IMR-90 (cell line): ENCODE data around the gene KATNB1. TPM values are rescaled to one million over a fixed set of nuclear protein-coding genes. Genes with fewer than 3 reads are reported as not detected.

Experiments used
- ATAC-seq: fragments of 200-7000 bp; cut with Tn5 transposase; 2 replicates; pipeline ENCODE4 v1.9.1; 2020; ENCODE audit warnings: low read depth, mild to moderate bottlenecking, moderate library complexity
- BruUV-seq: library from RNA; stranded (reverse); fragments of 400-500 nt; replicated peaks from 2 replicates; lab custom pipeline; 2021; lab: Mats Ljungman, UMichigan
- CTCF ChIA-PET: fragments of 300-600 bp; formaldehyde crosslinking; extraction: SDS; loops from one replicate; lab custom pipeline; 2021; ENCODE audit warnings: antibody characterized with exemption; lab: Yijun Ruan, JAX
- POLR2A ChIA-PET: fragments of 300-600 bp; sonication (Branson Sonifier 250); formaldehyde crosslinking; loops from one replicate; lab custom pipeline; 2022; ENCODE audit warnings: antibody characterized with exemption; ENCODE audit not compliant: unreplicated experiment; lab: Charles Lee
- DNase-seq: peaks from one replicate; pipeline ENCODE4 v3.0.0; 2013
- H2AFZ ChIP-seq: replicated peaks from 2 replicates; pipeline ENCODE3; 2013; ENCODE audit warnings: low read length, mild to moderate bottlenecking; ENCODE audit not compliant: poor library complexity
- H2AK5ac ChIP-seq: 2 replicates; pipeline ENCODE4 v1.6.1; 2013; ENCODE audit warnings: low read depth, low read length, inconsistent platforms
- H2AK9ac ChIP-seq: replicated peaks from 2 replicates; pipeline ENCODE3; 2013; ENCODE audit warnings: mild to moderate bottlenecking, low read depth, low read length, moderate library complexity; ENCODE audit not compliant: poor library complexity
- H2BK120ac ChIP-seq: 2 replicates; pipeline ENCODE4 v1.6.1; 2013; ENCODE audit warnings: low read depth, low read length, inconsistent platforms
- H2BK15ac ChIP-seq: 3 replicates; pipeline ENCODE4 v1.6.1; 2013; ENCODE audit warnings: low read depth, low read length, inconsistent platforms
- H2BK20ac ChIP-seq: 2 replicates; pipeline ENCODE4 v1.6.1; 2013; ENCODE audit warnings: low read depth, mild to moderate bottlenecking, inconsistent platforms, low read length, moderate library complexity
- H2BK5ac ChIP-seq: 2 replicates; pipeline ENCODE4 v1.6.1; 2013; ENCODE audit warnings: mild to moderate bottlenecking, low read depth, low read length, inconsistent platforms; ENCODE audit not compliant: poor library complexity, severe bottlenecking
- H3K14ac ChIP-seq: replicated peaks from 2 replicates; pipeline ENCODE4 v1.6.1; 2013; ENCODE audit warnings: low read depth, low read length, inconsistent platforms
- H3K18ac ChIP-seq: 2 replicates; pipeline ENCODE4 v1.6.1; 2013; ENCODE audit warnings: low read depth, low read length, control low read depth
- H3K23ac ChIP-seq: 2 replicates; pipeline ENCODE4 v1.6.1; 2013; ENCODE audit warnings: low read depth, low read length, inconsistent platforms
- H3K27ac ChIP-seq: 2 replicates; pipeline ENCODE4 v1.5.1; 2013; ENCODE audit warnings: mild to moderate bottlenecking, control low read depth, low read length; ENCODE audit not compliant: insufficient read depth
- H3K27me3 ChIP-seq: 2 replicates; pipeline ENCODE4 v1.6.1; 2013; ENCODE audit warnings: low read length; ENCODE audit not compliant: control insufficient read depth, insufficient read depth
- H3K36me3 ChIP-seq: 2 replicates; pipeline ENCODE4 v1.6.1; 2013; ENCODE audit warnings: low read length, mixed read lengths; ENCODE audit not compliant: control insufficient read depth, insufficient read depth
- H3K4ac ChIP-seq: 2 replicates; pipeline ENCODE4 v1.6.1; 2013; ENCODE audit warnings: low read depth, low read length, inconsistent platforms
- H3K4me1 ChIP-seq: 2 replicates; pipeline ENCODE4 v1.6.1; 2013; ENCODE audit warnings: low read length, mixed read lengths; ENCODE audit not compliant: control insufficient read depth, insufficient read depth
- H3K4me2 ChIP-seq: 2 replicates; pipeline ENCODE4 v1.6.1; 2013; ENCODE audit warnings: low read depth, mild to moderate bottlenecking, control low read depth, low read length, moderate library complexity
- H3K4me3 ChIP-seq: 2 replicates; pipeline ENCODE4 v1.5.1; 2013; ENCODE audit warnings: low read depth, mild to moderate bottlenecking, control low read depth, low read length, moderate library complexity; ENCODE audit not compliant: insufficient read depth
- H3K56ac ChIP-seq: 2 replicates; pipeline ENCODE4 v1.6.1; 2013; ENCODE audit warnings: low read length, inconsistent platforms; ENCODE audit not compliant: insufficient read depth; ENCODE audit errors: extremely low read depth
- H3K79me1 ChIP-seq, 2 experiments: 2 replicates each; pipeline ENCODE4 v1.6.1; 2013; ENCODE audit warnings: low read length in 2 of 2, inconsistent platforms in 1 of 2, low read depth in 1 of 2
- H3K9ac ChIP-seq: 2 replicates; pipeline ENCODE4 v1.6.1; 2013; ENCODE audit warnings: low read depth, low read length, control low read depth
- H3K9me1 ChIP-seq: 2 replicates; pipeline ENCODE4 v1.6.1; 2013; ENCODE audit warnings: low read length, inconsistent platforms; ENCODE audit not compliant: insufficient read depth
- H3K9me3 ChIP-seq: 2 replicates; pipeline ENCODE4 v1.6.1; 2013; ENCODE audit warnings: low read length; ENCODE audit not compliant: control insufficient read depth, insufficient read depth
- H4K20me1 ChIP-seq: 2 replicates; pipeline ENCODE4 v1.6.1; 2013; ENCODE audit warnings: low read length, inconsistent platforms; ENCODE audit not compliant: insufficient read depth
- H4K5ac ChIP-seq: 2 replicates; pipeline ENCODE4 v1.6.1; 2013; ENCODE audit warnings: mild to moderate bottlenecking, low read depth, low read length, control low read depth
- H4K8ac ChIP-seq, 2 experiments: 2 replicates each; pipeline ENCODE4 v1.6.1; 2013; ENCODE audit warnings: low read depth in 2 of 2, low read length in 2 of 2, control low read depth in 1 of 2, inconsistent platforms in 1 of 2
- H4K91ac ChIP-seq: 2 replicates; pipeline ENCODE4 v1.6.1; 2013; ENCODE audit warnings: low read depth, low read length, inconsistent platforms; ENCODE audit not compliant: insufficient read depth
- BHLHE40 ChIP-seq: fragments of 150-350 bp; IDR thresholded peaks from 2 replicates; pipeline ENCODE4 v1.6.1; 2016; ENCODE audit warnings: mild to moderate bottlenecking, low read depth, low read length
- CEBPB ChIP-seq: IDR thresholded peaks from 2 replicates; pipeline ENCODE4 v1.6.1; 2012; ENCODE audit warnings: low read depth, low read length, improper control_type of control experiment
- CHD1 ChIP-seq: IDR thresholded peaks from 2 replicates; pipeline ENCODE4 v1.6.1; 2012; ENCODE audit warnings: low read depth, low read length, improper control_type of control experiment
- FOS ChIP-seq: fragments of 150-350 bp; IDR thresholded peaks from 2 replicates; pipeline ENCODE4 v1.6.1; 2016; ENCODE audit warnings: low read depth, low read length
- MAZ ChIP-seq: IDR thresholded peaks from 2 replicates; pipeline ENCODE4 v1.6.1; 2012; ENCODE audit warnings: low read depth, mild to moderate bottlenecking, low read length, improper control_type of control experiment, moderate library complexity, borderline replicate concordance
- POLR2A ChIP-seq: IDR thresholded peaks from 2 replicates; pipeline ENCODE4 v1.6.1; 2012; ENCODE audit warnings: mild to moderate bottlenecking, low read depth, low read length
- RAD21 ChIP-seq: IDR thresholded peaks from 2 replicates; pipeline ENCODE4 v1.6.1; 2012; ENCODE audit warnings: low read length, improper control_type of control experiment
- RFX5 ChIP-seq: IDR thresholded peaks from 2 replicates; pipeline ENCODE4 v1.8.0; 2012; ENCODE audit warnings: low read depth, mild to moderate bottlenecking, low read length, moderate library complexity
- SMC3 ChIP-seq: fragments of 150-350 bp; IDR thresholded peaks from 2 replicates; pipeline ENCODE4 v1.6.1; 2016; ENCODE audit warnings: low read depth, mild to moderate bottlenecking, antibody characterized with exemption, low read length, moderate library complexity
- WGBS, 2 experiments: methylation state at CpG; one replicate each; pipeline versions ENCODE4 v1.1.5 to v1.1.7; 2013; ENCODE audit warnings: missing lambda C conversion rate in 2 of 2; ENCODE audit not compliant: insufficient read length in 1 of 2; ENCODE audit errors: extremely low coverage in 2 of 2; 5-methylcytosine and 5-hydroxymethylcytosine counted together
- dilution Hi-C: fragments of 300-500 bp; cut with HindIII; formaldehyde crosslinking; loops from one replicate; pipeline ENCODE4 v1.14.3; 2018; ENCODE audit warnings: low sequenced_read_pairs; ENCODE audit not compliant: unreplicated experiment
- in situ Hi-C: fragments of 300-500 bp; cut with MboI; formaldehyde crosslinking; loops from 3 replicates; pipeline ENCODE4 v1.14.3; 2019; ENCODE audit warnings: low sequenced_read_pairs, inconsistent platforms, mixed read lengths
- intact Hi-C: fragments of 100-400 bp; cut with micrococcal nuclease; formaldehyde crosslinking; loops from 2 replicates; pipeline ENCODE4 v1.10.0; 2022
- polyA plus RNA-seq, 3 experiments: library from polyadenylated mRNA; depleted of rRNA; stranded (reverse); fragments of >200 nt; gene quantifications; 2 replicates each; pipeline ENCODE4 v1.2.3, GENCODE V29; 2012; ENCODE audit warnings: low replicate concordance in 1 of 3
- total RNA-seq: library from RNA; depleted of rRNA; stranded (reverse); fragments of >200 nt; gene quantifications from 2 replicates; pipeline ENCODE4 v1.2.3, GENCODE V29; 2012
- TF ChIP-seq, protein P1 (sequence below): fragments of 150-350 bp; IDR thresholded peaks from 2 replicates; pipeline ENCODE4 v1.6.1; 2017; ENCODE audit warnings: mild to moderate bottlenecking, antibody characterized with exemption, low read length, low read depth

KATNB1 gene
- total and polyA plus RNA-seq, 2 of the 4 experiments (the other 2 are of a cell fraction), result 10.9 to 23.5 TPM

DNA sequence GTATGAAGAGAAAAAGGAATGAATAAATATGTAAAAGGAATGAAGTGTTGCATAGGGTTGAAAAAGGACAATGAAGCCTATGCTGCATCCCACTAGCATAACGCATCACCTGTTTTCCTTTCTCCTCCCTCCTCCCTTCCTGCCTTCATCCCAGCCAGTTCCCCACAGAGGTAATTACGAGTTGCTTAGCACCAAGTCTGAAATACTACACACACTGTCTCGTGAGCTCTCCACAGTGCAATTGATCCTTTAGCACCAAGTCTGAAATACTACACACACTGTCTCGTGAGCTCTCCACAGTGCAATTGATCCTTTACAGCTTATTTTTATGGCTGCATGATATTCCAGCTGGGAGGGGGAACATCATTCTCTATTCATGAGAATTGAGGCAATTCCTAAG is 42.0 kb upstream of the KATNB1 start:
- Histone ChIP-seq H2BK20ac (no peak overlapping the region), H3K14ac (no peak overlapping the region), H3K4me1 (no peaks in the 10 kb centered on the region), H4K91ac (no peak overlapping the region), H3K36me3 (no peaks in the 10 kb centered on the region), H4K5ac (no peak overlapping the region), H3K23ac (no peak overlapping the region), H3K9ac (no peak overlapping the region), H2BK5ac (no peak overlapping the region), H2BK120ac (no peak overlapping the region), H2AK9ac (no peak overlapping the region), H3K4ac (no peak overlapping the region), H4K20me1 (no peaks in the 10 kb centered on the region), H3K4me3 (no peak overlapping the region), H2AFZ (no peak overlapping the region), H3K27ac (no peak overlapping the region), H3K4me2 (no peak overlapping the region), H4K8ac (no peak overlapping the region), H2BK15ac (no peak overlapping the region), H3K27me3 (peaks cover 68% of the 10 kb centered on the region), H3K18ac (no peak overlapping the region), H2AK5ac (no peak overlapping the region), H3K9me3 (no peaks in the 10 kb centered on the region), H3K9me1 (no peaks in the 10 kb centered on the region), H3K79me1 (no peaks in the 10 kb centered on the region), H3K56ac (no peak overlapping the region)
- TF ChIP-seq RFX5 (no peak), MAZ (no peak), CHD1 (no peak), SMC3 (no peak), FOS (no peak), CEBPB (no peak), POLR2A (no peak), BHLHE40 (no peak), RAD21 (no peak)
- TF ChIP-seq, protein P1, sequence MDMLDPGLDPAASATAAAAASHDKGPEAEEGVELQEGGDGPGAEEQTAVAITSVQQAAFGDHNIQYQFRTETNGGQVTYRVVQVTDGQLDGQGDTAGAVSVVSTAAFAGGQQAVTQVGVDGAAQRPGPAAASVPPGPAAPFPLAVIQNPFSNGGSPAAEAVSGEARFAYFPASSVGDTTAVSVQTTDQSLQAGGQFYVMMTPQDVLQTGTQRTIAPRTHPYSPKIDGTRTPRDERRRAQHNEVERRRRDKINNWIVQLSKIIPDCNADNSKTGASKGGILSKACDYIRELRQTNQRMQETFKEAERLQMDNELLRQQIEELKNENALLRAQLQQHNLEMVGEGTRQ, result no peak
- in situ Hi-C loops, result no loop called here
- dilution Hi-C loops, result no loop called here
- ChIA-PET POLR2A (no interaction called here), CTCF (no interaction called here)
- no peak for DNase-seq
- 14% methylated on average over 1 of the region's 4 CpGs; no CpG with 5 or more reads in 1 of the 2 experiments for WGBS, 2 experiments
- intact Hi-C loops, result no loop called here
- no TSS peak for BruUV-seq
- no peak for ATAC-seq
